GM19240 (cell line): ENCODE measurements around the gene ERICH3.
A peak's percentile ranks its signal among the peaks of the same experiment; 100 is the strongest.

ENCODE experiments used
- DNase-seq: peaks from one replicate; pipeline ENCODE4 v3.0.0; 2011; ENCODE audit warnings: low spot score; ENCODE audit not compliant: insufficient read length

ERICH3 gene

GRCh38 chr1:74590288-74590687 is 83.3 kb downstream of the ERICH3 start:
- DNase-seq = no peak

- DNase-seq = no peak
These were observed 85.7 kb downstream of the ERICH3 start for GRCh38 chr1:74587888-74588287.

- DNase-seq = no peak
These were observed 87.2 kb downstream of the ERICH3 start for GRCh38 chr1:74586253-74586897.

GRCh38 chr1:74584185-74584584 is 89.4 kb downstream of the ERICH3 start:
- DNase-seq = no peak

- no peak for DNase-seq
These were observed 90.2 kb downstream of the ERICH3 start for GRCh38 chr1:74583397-74583796.

GRCh38 chr1:74579425-74579824 is 94.2 kb downstream of the ERICH3 start:
- peak; percentile 14 for DNase-seq

GRCh38 chr1:74578101-74578500 is 95.5 kb downstream of the ERICH3 start:
- no peak for DNase-seq

- no peak for DNase-seq
These were observed 101.7 kb downstream of the ERICH3 start for GRCh38 chr1:74571891-74572290.

- DNase-seq = no peak
These were observed 102.1 kb downstream of the ERICH3 start for GRCh38 chr1:74571493-74571800.

- DNase-seq = no peak
These were observed 102.6 kb downstream of the ERICH3 start for GRCh38 chr1:74570797-74571492.

- DNase-seq = no peak
These were observed 123.7 kb downstream of the ERICH3 start for GRCh38 chr1:74549932-74550331.

GRCh38 chr1:74548961-74549750 is 124.4 kb downstream of the ERICH3 start:
- no peak for DNase-seq

- no peak for DNase-seq
These were observed 127.8 kb downstream of the ERICH3 start for GRCh38 chr1:74545821-74546220.

GRCh38 chr1:74534241-74534640 is 139.4 kb downstream of the ERICH3 start:
- DNase-seq = no peak

GRCh38 chr1:74531796-74532195 is 141.8 kb downstream of the ERICH3 start:
- DNase-seq = no peak

- DNase-seq = no peak
These were observed 142.7 kb downstream of the ERICH3 start for GRCh38 chr1:74530892-74531291.

- DNase-seq = no peak
These were observed 145.5 kb downstream of the ERICH3 start for GRCh38 chr1:74528123-74528522.

GRCh38 chr1:74526708-74527107 is 146.9 kb downstream of the ERICH3 start:
- no peak for DNase-seq

- no peak for DNase-seq
These were observed 149.6 kb downstream of the ERICH3 start for GRCh38 chr1:74523873-74524480.

GRCh38 chr1:74522148-74522547 is 151.4 kb downstream of the ERICH3 start:
- no peak for DNase-seq
